Loucy (cell line): ENCODE results near the gene KNCN.

ENCODE experiments used
- CTCF ChIP-seq: fragments of 200-600 bp; sonication (generic); conservative IDR thresholded peaks from 2 replicates; pipeline ENCODE4 v1.5.1; 2014; ENCODE audit warnings: mild to moderate bottlenecking, antibody characterized with exemption, low read length
- EZH2phosphoT487 ChIP-seq: fragments of 200-600 bp; IDR thresholded peaks from 2 replicates; pipeline ENCODE4 v1.6.1; 2018; ENCODE audit warnings: antibody characterized with exemption, mild to moderate bottlenecking, moderate library complexity, borderline replicate concordance

- TF ChIP-seq CTCF = no peak
- no peak for TF ChIP-seq EZH2phosphoT487
Measured at GRCh38 chr1:46555826-46556619, 4.6 kb upstream of the KNCN start.
